ENCODE results near the gene SPACA7. TPM values are rescaled to one million over a fixed set of nuclear protein-coding genes. Genes with fewer than 3 reads are reported as not detected.

SPACA7 gene
- total RNA-seq, 1 donor, result not detected

- H3K27me3 ChIP-seq (ENCODE audit: insufficient read depth, low read length), result no peaks in the 10 kb centered on the region
- H3K4me3 ChIP-seq (ENCODE audit: low read length), result no peak overlapping the region
- no peaks in the 10 kb centered on the region for H3K4me1 ChIP-seq (ENCODE audit: insufficient read depth, low read length)
- no peaks in the 10 kb centered on the region for H3K9me3 ChIP-seq (ENCODE audit: low read depth, low read length)
Measured at GRCh38 chr13:112453874-112454647, 77.9 kb downstream of the SPACA7 start.

- no peaks in the 10 kb centered on the region for H3K27me3 ChIP-seq (ENCODE audit: insufficient read depth, low read length)
- H3K4me3 ChIP-seq (ENCODE audit: low read length), result no peak overlapping the region
- no peaks in the 10 kb centered on the region for H3K9me3 ChIP-seq (ENCODE audit: low read depth, low read length)
- no peaks in the 10 kb centered on the region for H3K4me1 ChIP-seq (ENCODE audit: insufficient read depth, low read length)
Measured at GRCh38 chr13:112454648-112455334, 78.6 kb downstream of the SPACA7 start.

GRCh38 chr13:112455476-112456059, 79.4 kb downstream of the SPACA7 start:
- Histone ChIP-seq H3K4me3 (ENCODE audit: low read length) (no peak overlapping the region), H3K9me3 (ENCODE audit: low read depth, low read length) (no peaks in the 10 kb centered on the region), H3K27me3 (ENCODE audit: insufficient read depth, low read length) (no peaks in the 10 kb centered on the region), H3K4me1 (ENCODE audit: insufficient read depth, low read length) (no peaks in the 10 kb centered on the region)

GRCh38 chr13:112456138-112457056, 80.2 kb downstream of the SPACA7 start:
- Histone ChIP-seq H3K9me3 (ENCODE audit: low read depth, low read length) (no peaks in the 10 kb centered on the region), H3K27me3 (ENCODE audit: insufficient read depth, low read length) (no peaks in the 10 kb centered on the region), H3K4me3 (ENCODE audit: low read length) (no peak overlapping the region), H3K4me1 (ENCODE audit: insufficient read depth, low read length) (no peaks in the 10 kb centered on the region)

GRCh38 chr13:112457081-112457480, 80.9 kb downstream of the SPACA7 start:
- Histone ChIP-seq H3K9me3 (ENCODE audit: low read depth, low read length) (no peaks in the 10 kb centered on the region), H3K4me1 (ENCODE audit: insufficient read depth, low read length) (no peaks in the 10 kb centered on the region), H3K4me3 (ENCODE audit: low read length) (no peak overlapping the region)

GRCh38 chr13:112457485-112457884, 81.3 kb downstream of the SPACA7 start:
- no peak overlapping the region for H3K4me3 ChIP-seq (ENCODE audit: low read length)
- no peaks in the 10 kb centered on the region for H3K4me1 ChIP-seq (ENCODE audit: insufficient read depth, low read length)
- no peaks in the 10 kb centered on the region for H3K27me3 ChIP-seq (ENCODE audit: insufficient read depth, low read length)
- H3K9me3 ChIP-seq (ENCODE audit: low read depth, low read length), result no peaks in the 10 kb centered on the region

More at GRCh38 chr13:112457081-112457480, 80.9 kb downstream of the SPACA7 start:
- H3K27me3 ChIP-seq (ENCODE audit: insufficient read depth, low read length), result no peaks in the 10 kb centered on the region

GRCh38 chr13:112462408-112462807, 86.3 kb downstream of the SPACA7 start:
- no peaks in the 10 kb centered on the region for H3K9me3 ChIP-seq (ENCODE audit: low read depth, low read length)
- H3K4me1 ChIP-seq (ENCODE audit: insufficient read depth, low read length), result no peaks in the 10 kb centered on the region
- H3K27me3 ChIP-seq (ENCODE audit: insufficient read depth, low read length), result no peaks in the 10 kb centered on the region
- H3K4me3 ChIP-seq (ENCODE audit: low read length), result no peak overlapping the region

- no peaks in the 10 kb centered on the region for H3K27me3 ChIP-seq (ENCODE audit: insufficient read depth, low read length)
- H3K4me1 ChIP-seq (ENCODE audit: insufficient read depth, low read length), result no peaks in the 10 kb centered on the region
- H3K4me3 ChIP-seq (ENCODE audit: low read length), result no peak overlapping the region
- H3K9me3 ChIP-seq (ENCODE audit: low read depth, low read length), result no peaks in the 10 kb centered on the region
Measured at GRCh38 chr13:112464720-112465119, 88.6 kb downstream of the SPACA7 start.

GRCh38 chr13:112465251-112466131, 89.3 kb downstream of the SPACA7 start:
- Histone ChIP-seq H3K4me1 (ENCODE audit: insufficient read depth, low read length) (no peaks in the 10 kb centered on the region), H3K9me3 (ENCODE audit: low read depth, low read length) (no peaks in the 10 kb centered on the region), H3K27me3 (ENCODE audit: insufficient read depth, low read length) (no peaks in the 10 kb centered on the region), H3K4me3 (ENCODE audit: low read length) (no peak overlapping the region)

- Histone ChIP-seq H3K4me1 (ENCODE audit: insufficient read depth, low read length) (no peaks in the 10 kb centered on the region), H3K27me3 (ENCODE audit: insufficient read depth, low read length) (no peaks in the 10 kb centered on the region), H3K9me3 (ENCODE audit: low read depth, low read length) (no peaks in the 10 kb centered on the region), H3K4me3 (ENCODE audit: low read length) (no peak overlapping the region)
Measured at GRCh38 chr13:112466132-112467058, 90.2 kb downstream of the SPACA7 start.

GRCh38 chr13:112467236-112467635, 91.1 kb downstream of the SPACA7 start:
- H3K9me3 ChIP-seq (ENCODE audit: low read depth, low read length), result no peaks in the 10 kb centered on the region
- H3K4me1 ChIP-seq (ENCODE audit: insufficient read depth, low read length), result no peaks in the 10 kb centered on the region
- no peak overlapping the region for H3K4me3 ChIP-seq (ENCODE audit: low read length)
- H3K27me3 ChIP-seq (ENCODE audit: insufficient read depth, low read length), result no peaks in the 10 kb centered on the region

- H3K27me3 ChIP-seq (ENCODE audit: insufficient read depth, low read length), result no peaks in the 10 kb centered on the region
- no peak overlapping the region for H3K4me3 ChIP-seq (ENCODE audit: low read length)
- no peaks in the 10 kb centered on the region for H3K9me3 ChIP-seq (ENCODE audit: low read depth, low read length)
- no peaks in the 10 kb centered on the region for H3K4me1 ChIP-seq (ENCODE audit: insufficient read depth, low read length)
Measured at GRCh38 chr13:112468069-112468468, 91.9 kb downstream of the SPACA7 start.

GRCh38 chr13:112469071-112469745, 93.1 kb downstream of the SPACA7 start:
- Histone ChIP-seq H3K27me3 (ENCODE audit: insufficient read depth, low read length) (no peaks in the 10 kb centered on the region), H3K4me3 (ENCODE audit: low read length) (no peak overlapping the region), H3K9me3 (ENCODE audit: low read depth, low read length) (no peaks in the 10 kb centered on the region), H3K4me1 (ENCODE audit: insufficient read depth, low read length) (no peaks in the 10 kb centered on the region)
